SH-SY5Y (cell line): Measurements from ENCODE around the gene PDE4B.

ENCODE experiments used
- GATA2 ChIP-seq: IDR thresholded peaks from 2 replicates; pipeline ENCODE4 v1.6.1; 2011; ENCODE audit warnings: mild to moderate bottlenecking, low read depth, low read length
- GATA3 ChIP-seq: IDR thresholded peaks from 2 replicates; pipeline ENCODE4 v1.6.1; 2011; ENCODE audit warnings: low read depth, mild to moderate bottlenecking, low read length, moderate library complexity

DNA sequence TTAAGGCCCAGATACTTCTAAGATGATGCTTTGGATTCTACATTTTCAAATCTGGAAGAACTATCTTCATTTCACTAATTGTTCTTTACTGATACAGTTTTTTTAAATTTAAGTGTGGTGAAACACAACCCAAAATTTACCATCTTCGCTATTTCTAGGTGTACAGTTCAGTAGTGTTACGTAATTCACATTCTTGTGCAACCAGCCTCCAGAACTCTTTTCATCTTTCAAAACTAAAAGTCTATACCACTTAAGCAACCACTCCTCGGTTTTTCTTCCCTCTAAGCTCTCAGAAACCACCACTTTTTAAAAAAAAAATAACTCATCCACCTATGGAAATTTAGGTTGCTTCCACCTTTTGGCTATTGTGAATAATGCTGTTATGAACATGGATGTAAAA, 220.7 kb downstream of the PDE4B start:
- TF ChIP-seq GATA3 (no peak), GATA2 (no peak)
